NCI-H1694 treated with DMSO at 0.1 percent for 48 hours (cell line): ENCODE measurements around the gene PICK1.

Experiments used
- DNase-seq: peaks from one replicate; lab custom pipeline; 2025; lab: John Stamatoyannopoulos, UW

PICK1 gene

DNA sequence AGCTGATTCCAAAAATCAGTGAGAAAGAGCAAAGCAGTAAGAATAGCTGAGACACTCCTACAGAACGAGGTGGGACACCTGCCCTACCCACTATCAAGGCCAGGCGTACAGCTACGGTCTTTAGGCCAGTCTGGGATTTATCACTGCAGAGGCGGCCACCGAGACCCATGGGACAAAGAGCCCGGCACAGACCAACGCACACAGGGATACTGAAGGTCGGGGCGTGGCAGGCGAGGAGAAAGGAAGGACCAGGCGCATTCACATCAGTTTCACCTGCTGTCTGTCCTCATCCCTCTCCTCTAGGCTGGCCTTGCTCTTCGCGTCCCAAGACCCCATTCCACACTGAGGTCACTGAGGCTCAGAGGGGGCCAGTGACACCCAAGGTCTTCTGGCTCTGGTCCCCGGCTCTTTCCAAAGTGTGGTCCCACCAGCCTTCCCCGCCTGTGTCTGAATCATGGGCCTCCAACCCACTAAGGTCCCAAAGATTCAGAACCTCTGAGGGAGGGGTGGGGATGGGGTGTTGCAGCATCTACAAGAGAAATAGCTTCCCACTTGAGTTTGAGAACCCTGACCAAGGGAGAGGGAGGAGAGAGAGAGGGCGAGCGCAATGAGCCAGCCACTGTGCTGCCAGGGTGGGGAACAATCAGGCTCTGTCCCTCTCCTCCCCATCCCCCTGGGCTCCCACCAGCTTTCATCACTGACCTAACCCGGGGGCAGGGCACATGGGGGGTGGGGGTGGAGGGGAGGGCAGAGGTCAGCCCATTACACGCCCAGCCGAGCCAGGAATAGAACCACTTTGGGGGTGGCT lies 7.2 kb upstream of the PICK1 start:
- no peak for DNase-seq

DNA sequence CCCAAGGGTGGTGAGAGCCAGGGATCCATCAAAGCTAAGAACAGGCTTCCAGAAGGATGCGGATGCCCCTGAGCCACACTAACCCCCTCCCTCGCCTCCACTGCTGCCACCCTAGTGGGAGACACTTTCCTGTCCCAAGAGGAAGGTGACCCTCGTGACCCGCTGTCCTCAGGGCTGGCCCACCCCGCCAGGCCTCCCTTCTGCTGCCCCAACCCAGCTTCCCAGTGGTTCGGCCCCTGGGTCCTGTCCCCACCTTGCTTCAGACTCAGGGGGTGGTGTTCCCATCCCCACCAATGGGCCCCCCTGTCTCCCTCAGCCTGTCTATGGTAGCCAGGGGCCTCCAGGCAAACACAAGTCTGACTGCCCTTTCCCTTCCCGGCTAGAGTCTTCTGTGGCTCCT lies 6.5 kb upstream of the PICK1 start:
- no peak for DNase-seq

DNA sequence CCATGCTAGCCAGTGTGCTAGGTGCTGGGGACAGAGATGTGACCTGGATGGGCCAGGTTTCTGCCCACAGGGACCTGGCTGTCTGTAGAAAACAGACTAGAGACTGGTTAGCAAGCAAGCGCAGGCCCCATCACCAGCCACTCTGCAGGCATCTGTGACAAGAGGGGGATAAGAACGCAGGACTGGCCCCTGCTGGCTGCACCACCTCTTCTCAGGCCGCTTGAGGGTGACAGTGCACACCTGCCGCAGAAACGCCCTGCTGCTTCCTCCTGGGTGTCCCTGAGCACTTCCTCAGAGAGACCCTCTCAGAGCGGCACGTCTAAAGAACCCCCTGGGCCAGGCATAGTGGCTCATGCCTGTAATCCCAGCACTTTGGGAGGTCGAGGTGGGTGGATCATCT lies 5.9 kb upstream of the PICK1 start:
- DNase-seq: no peak

DNA sequence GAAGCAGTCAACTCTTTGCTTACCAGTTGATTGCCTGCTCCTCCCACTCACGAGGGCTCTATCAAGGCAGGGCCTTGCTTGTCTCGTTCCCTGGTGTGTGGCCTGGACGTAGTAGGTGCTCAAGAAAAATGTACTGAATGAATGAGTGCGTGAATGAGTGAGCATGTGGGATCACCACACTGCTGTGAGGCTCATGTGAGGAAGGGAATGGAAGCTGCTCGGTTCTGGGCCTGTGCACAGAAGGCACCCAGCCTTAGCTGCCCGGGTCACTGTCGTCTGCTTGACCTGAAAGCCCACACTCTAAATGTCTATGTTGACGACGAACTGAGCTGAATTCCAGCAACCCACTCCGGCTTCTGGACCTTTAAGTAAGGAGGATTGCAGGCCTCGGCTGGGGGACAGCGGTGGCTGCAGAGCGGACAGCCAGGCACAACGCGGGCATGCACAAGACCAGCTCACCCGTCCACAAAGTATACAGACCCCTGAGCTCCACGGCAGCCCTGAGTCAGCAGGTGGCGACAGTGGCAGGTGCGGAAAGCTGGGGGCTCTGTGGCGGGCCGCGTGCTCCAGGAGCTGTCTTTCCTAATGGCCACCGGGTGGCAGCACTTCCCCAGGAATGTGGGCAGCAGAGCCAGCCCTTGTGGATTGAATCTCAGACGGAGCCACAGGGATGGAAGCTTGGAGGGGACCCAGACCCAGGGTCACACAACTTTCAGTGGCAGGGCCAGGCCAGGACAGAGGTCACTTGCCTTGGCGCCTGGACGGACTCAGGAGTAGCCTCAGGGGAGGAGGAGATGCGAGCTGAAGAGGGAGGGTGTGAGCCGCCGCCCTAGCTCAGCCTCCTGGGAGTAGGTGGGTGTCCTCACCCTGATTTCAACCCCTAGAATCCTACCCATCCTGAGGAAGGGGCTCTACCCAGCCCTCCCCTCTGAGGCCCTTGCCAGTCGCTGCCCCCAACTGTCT lies 5.0 kb upstream of the PICK1 start:
- peak; percentile 74 for DNase-seq

DNA sequence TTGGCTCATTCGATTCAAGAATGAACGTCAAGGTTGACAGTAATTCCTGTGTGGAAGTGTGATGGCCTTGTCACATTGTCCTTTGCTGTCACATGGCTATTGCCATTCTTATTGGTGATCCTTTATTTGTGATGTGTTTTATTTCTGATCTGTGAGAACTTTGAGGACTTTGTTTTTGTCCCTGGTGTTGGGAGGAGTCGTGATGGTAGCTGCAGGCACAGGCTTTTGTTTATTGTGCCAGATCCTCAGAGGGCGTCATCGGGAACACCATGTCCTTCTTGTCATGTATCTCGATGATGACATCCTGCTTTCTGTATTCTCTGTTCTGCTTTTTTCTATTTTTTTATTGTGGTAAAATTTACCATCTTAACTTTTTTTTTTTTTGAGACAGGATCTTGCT lies 5.6 kb downstream of the PICK1 start:
- no peak for DNase-seq

DNA sequence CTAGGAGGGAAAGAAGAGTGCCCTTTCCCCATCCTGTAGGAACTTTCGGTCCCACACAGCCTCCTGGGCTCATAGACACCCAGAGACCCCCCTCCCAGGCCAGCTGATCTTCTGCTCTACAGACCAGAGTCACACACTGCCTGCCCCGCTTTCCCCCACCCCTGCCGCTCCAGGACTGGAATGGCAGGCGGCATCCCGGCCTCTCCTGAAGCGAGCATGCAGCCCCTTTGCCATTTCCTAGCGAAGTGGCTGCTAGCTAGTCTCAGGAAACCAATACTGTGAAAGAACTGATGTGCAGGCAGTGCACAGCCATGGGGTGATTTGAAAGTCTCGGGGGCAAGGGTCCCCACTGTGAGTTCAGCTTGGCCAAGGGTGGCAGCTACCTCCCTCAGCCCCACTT lies 8.3 kb downstream of the PICK1 start:
- no peak for DNase-seq

DNA sequence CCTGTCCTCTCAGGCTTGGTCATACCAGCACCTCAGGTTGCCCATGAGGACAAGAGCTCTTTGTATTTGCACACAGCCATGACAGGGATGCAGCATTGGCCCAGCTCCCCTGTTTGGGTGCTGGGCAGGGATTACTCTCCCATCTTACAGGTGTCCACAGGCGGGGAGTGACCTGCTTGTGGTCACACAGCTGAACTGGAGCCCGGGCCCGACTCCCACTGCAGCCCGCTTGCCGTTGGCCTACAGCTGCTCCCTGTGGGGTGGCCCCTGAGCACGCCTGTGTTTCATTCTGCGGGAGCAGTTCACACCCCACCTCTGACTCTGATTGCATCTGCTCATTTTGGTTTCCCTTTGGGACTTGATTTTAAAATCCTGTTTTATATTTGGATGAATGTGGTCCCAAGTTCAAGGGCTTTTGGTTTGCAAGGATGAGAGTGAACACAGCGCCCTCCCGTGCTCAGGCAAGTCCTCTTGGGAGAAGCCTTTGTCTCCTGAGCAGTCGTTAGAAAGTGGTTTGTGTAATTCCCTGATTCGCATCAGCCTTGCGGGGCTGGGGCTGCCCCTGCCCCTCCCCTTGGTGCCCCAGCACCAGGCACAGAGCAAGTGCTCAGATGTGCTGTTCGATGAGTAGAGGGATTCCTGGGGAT lies 9.3 kb downstream of the PICK1 start:
- DNase-seq: no peak

DNA sequence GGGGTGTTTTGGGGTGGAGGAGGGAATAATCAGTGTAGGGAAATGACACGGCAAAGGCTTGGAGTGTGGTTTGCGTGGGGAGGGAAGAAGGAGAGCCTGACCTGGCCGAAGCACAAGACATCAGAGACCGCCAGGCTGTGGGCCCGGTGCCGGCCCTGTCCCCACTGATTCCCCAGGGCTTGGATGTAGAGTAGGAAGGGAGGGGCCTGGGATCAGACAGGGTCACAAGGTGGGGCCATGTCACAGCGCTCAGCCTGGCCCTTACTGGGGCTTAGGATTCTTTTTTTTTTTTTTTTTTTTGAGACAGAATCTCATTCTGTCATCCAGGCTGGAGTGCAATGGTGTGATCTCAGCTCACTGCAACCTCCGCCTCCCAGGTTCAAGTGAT lies 9.8 kb downstream of the PICK1 start:
- DNase-seq: no peak

DNA sequence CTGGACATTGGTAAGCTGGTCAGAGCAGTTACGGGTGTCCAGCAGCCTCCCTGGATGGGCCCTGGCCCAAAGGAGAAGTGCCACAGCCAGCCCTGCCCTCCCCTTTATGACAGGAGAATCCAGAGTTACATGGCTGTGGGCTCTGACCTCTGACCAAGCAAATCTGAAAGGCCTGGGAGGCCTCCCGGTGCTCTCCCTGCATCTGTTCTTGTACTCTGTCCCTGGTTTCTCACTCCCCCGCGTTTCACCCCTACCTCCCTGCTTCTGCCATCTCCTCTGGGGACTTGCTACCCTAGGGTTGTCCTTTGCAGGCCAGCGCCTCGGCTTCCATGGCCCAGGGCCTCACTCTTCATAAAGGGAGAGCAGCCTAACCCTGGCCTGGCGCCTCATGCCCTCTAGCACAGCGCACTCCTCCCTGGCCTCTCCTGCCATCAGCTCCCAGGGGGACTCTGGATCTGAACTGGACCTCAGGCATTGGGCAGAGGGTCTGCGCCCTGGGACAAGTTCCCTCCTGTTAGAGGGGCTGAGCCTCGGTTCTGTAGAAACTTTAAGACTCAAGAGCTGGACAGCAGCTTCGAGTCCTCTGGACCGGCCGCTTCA lies 10.7 kb downstream of the PICK1 start:
- DNase-seq: no peak

DNA sequence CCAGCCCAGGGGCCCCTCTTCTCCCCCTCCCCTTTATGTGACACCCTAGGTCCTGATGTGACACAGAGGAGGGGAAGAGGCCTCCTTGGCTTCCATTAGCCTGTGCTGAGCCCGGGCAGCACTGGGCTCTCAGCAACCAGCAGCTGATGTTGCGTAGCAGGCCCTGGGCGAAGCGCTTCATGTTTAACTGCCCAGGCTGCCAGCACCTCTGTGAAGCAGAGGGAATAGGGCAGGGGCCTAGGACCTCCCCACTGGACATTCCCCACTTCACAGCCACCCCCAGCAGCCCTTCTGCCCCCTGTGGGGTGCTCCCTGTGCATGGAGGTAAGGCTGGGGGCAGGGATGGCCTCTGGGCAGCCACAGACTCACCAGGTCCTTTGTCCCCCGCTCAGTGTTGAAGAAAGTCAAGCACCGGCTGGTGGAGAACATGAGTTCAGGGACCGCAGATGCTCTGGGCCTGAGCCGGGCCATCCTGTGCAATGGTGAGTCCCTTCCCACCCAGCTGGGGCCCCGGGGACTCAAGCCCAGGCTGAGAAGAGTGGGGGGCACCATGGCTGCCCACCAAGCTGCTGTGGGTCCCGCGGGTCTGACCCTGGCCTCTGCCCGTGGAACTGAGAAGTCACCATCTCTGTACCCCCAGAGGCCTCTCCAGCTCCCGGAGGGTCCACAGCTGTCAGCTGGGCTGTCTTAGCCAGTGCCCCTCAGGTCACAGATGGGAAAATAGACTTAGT lies 11.6 kb downstream of the PICK1 start:
- no peak for DNase-seq

DNA sequence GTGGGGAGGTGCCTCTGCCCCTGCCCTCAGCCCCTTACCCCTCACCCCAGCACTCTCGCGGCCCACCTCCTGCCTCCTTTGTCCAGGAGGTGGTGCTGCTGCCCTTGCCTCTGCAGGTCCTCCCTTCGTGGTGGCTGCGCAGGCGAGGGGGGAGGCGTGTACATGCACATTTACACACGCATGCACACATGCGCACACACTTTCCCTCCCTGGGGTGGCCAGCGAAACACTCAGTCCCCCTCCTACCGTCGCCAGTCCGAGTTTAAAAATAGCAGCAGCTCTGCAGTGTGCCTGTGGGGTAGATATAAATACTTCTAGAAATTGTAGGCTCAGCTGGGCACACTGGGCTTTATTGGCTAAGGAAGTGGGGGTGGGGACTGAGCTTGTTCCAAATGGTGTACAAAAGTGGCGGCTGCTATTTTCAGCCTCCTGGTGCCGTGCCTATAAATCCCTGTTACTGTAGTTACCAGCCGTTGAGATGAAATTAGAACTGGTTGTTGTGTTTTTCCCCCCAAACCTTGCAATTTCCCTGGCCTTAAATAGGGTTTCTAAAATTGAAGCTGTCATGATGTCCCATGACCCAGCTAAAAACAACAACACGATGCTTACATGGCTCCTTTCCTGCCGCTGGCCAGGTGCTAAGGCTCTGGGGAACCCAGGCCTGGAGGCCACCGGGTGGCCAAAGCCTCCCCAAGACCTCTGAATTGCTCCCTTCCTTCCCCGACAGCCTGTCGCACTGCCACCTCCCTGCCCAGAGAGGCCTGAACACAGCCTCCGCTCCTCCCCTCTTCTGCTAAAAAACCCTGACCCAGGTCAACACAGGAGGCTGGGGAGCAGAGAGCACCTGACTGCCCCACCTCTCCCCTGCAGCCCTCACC lies 12.4 kb downstream of the PICK1 start:
- DNase-seq: peak; percentile 28

DNA sequence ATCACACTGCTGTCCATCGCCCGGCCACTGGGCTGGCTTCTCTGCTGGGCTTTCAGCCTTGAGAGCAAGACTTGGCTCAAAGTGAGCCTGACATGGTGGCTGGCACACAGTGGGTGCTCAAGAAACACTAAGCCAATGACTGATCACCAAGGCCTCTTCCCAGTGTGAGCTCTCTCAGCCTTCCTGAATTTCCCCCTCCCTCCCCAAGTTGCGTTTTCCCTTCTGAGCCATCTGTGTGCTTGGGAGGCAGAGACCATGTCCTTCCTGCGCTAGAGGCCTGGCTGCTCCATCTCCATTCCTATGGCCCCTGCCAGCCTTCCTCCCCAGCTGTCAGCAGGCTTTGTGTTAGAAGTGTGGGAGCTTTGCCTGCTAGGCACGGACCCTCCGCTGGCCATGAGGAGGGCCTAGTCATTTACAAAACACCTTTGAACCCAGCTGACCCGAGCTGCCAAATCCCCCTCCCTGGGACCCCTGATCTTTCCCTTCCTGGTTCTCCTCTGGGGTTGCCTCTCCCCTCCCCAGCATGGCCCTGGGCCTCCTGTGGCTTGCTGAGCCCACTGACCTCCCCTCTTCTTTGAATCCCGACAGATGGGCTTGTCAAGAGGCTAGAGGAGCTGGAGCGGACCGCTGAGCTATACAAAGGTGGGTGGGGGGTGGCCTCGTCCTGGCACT lies 13.2 kb downstream of the PICK1 start:
- no peak for DNase-seq

DNA sequence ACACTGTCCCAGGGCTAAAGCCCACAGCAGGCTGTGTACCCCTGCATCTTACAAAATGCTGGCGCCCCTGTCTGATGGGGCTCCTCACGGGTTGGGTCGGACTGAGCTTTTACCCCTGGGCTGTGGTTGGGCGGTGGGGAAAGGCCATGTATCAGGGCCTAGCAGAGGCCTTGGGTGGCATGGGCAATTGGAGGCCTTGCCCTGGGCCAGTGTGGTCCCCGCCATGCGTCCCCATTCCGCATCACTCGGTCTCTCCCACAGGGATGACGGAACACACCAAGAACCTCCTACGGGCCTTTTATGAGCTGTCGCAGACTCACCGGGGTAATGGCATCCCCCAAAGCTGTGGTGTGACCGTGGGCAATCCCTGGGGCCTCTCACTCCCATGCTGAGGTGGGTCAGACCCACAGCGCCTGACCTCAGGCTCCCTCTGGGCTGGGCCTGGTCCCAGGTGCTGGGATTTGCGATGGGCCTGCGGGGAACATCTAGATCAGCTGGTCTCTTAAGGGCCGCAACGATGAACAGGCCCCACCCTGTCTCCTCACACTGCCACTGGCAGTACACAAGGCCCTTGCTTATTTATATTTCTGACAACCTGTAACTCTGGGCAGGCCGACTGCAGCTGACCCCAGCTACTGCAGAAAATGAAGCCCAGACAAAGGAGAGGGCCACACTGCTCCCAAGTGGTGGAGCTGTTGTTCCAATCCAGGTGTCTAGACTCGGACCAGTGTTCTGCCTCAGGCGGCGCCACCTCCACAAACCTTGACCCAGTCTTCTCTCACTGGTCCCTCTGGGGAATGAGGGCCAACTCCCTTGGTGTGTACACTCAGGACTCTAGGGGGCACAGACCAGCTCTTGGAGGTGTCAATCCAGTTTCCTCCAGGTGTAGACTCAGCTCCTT lies 14.5 kb downstream of the PICK1 start:
- DNase-seq: no peak

DNA sequence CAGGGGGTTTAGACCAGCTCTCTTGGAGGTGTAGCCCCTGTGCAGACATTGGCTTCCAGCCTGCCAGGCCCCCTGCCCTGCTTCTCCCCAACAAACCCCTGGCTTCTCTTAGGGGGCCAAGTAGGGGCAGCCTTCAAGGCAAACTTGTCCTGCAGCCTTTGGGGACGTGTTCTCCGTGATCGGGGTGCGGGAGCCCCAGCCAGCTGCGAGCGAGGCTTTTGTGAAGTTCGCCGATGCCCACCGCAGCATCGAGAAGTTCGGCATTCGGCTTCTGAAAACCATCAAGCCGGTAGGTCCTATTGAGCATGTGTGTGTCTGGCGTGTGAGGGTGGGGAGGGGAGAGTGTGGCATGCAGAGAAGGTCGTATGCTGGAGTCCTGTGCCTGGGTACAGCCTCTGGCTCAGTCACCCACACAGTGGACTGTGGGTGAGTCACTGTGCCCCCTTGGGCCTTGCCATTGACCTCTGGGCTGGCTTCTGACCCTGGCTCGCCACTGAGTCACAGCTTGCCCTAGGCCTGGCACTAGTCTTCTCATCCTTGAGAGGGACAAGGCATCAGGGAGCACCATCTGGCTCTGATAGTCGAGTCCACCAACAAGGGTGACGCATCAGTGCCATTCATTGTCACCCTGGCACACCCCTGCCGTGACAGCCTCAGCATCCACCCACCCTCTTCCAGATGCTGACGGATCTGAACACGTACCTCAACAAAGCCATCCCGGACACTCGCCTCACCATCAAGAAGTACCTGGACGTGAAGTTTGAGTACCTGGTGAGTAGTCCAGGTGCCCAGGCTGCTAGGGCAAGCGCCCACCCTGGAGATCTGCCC lies 15.3 kb downstream of the PICK1 start:
- DNase-seq: no peak

DNA sequence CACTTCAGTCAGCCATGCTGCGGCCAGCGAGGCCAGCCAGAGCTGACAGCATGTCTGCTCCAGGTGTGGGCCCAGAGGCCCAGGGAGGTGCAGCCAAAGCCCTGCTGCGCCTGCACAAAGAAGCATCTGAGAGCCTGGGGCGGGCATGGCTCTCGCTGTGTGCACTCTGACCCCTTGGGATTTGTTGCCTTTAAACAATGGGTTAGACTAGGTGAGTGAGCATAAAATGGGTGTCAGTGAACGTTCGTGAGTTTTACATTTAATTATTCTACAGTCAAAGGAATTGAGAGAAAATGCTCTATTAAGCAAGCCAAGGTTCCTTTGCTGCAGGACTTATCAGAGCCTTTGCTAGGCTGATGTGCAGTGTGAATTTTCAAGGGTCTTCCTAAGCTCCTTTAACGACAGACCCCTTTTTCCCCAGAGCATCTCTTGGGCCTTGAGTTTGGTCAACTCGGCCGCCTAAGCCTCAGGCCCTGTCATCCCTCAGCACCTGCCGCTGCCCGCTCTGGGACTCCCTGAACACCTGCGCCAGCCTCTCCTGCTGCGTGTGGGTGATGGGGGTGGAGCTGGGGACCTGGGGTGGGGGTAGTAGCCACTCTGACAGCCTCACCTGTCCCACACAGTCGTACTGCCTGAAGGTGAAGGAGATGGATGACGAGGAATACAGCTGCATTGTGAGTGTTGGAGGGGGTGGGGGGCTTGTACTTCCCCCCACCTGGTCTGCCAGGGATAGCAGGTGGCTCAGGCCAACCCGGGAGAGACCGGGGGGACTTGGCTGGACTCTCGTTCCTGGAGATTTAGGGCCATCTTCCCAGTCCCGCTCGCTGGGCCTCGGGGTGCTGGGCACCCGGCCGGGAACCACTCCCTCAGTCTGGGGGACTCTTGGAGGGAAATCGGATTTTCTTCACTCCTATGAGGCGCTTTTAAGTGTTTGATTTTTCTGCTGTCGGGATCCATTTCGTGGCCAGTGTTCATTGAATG lies 16.2 kb downstream of the PICK1 start:
- no peak for DNase-seq

DNA sequence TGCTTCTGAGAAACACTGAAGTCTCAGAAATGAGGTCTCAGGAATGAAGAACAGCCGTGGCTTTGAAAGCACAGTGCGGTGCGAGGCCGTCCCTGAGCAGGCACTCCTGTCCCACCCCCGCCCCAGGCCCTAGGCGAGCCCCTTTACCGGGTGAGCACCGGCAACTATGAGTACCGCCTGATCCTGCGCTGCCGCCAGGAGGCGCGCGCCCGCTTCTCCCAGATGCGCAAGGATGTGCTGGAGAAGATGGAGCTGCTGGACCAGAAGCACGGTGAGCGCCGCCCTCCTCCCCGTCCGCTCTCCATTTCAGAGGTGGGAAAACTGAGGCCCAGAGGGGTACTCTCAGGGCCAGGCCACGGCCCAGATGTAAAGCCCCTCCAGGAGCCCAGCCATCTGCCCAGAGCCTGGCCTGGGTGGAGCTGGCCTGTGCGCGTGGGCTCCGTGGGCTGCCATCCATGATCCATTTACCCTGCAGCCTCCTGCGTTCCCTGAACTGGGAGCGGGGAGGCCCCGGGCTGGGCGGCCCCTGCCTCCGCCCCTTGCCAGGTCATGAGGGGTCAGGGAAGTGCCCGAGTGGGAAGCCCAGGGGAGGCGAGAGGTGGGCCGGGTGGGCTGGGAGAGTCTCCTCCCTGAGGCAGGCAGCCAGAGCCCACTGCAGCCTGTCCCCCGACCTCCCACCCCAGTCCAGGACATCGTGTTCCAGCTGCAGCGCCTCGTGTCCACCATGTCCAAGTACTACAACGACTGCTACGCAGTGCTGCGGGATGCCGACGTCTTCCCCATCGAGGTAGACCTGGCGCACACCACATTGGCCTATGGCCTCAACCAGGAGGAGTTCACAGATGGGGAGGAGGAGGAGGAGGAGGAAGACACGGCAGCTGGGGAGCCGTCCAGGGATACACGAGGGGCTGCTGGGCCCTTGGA lies 17.2 kb downstream of the PICK1 start:
- no peak for DNase-seq
